BJ (cell line): ENCODE results near the gene TTC5. TPM values are rescaled to one million over a fixed set of nuclear protein-coding genes. Genes with fewer than 3 reads are reported as not detected.
"Not testable (repeated sequence)": the region's sequence is repeated elsewhere in the genome, so short reads cannot be mapped to it uniquely, and the experiment has no call there.

Source experiments
- CTCF ChIA-PET: fragments of 350-600 bp; formaldehyde crosslinking; extraction: SDS; loops from one replicate; lab custom pipeline; 2021; ENCODE audit warnings: antibody characterized with exemption, inconsistent platforms; lab: Yijun Ruan, JAX
- POLR2A ChIA-PET: fragments of 300-600 bp; sonication (Branson Sonifier 250); formaldehyde crosslinking; extraction: SDS; loops from one replicate; lab custom pipeline; 2021; ENCODE audit warnings: antibody characterized with exemption; lab: Charles Lee
- DNase-seq: peaks from one replicate; pipeline ENCODE4 v3.0.0-alpha.2; 2011; ENCODE audit warnings: low read depth
- H3K27me3 ChIP-seq: 2 replicates; pipeline ENCODE4 v1.6.0; 2011; ENCODE audit warnings: low read length; ENCODE audit not compliant: control insufficient read depth, insufficient read depth
- H3K36me3 ChIP-seq: 2 replicates; pipeline ENCODE4 v1.5.1; 2011; ENCODE audit warnings: low read length; ENCODE audit not compliant: control insufficient read depth, insufficient read depth
- H3K4me3 ChIP-seq: 2 replicates; pipeline ENCODE4 v1.5.1; 2011; ENCODE audit warnings: low read depth, mild to moderate bottlenecking, control low read depth, low read length
- CTCF ChIP-seq: IDR thresholded peaks from 2 replicates; pipeline ENCODE4 v1.5.1; 2011; ENCODE audit warnings: low read depth, mild to moderate bottlenecking, control low read depth, inconsistent platforms, low read length, moderate library complexity; ENCODE audit not compliant: insufficient read depth
- polyA plus RNA-seq: library from polyadenylated mRNA; depleted of rRNA; stranded (reverse); fragments of >200 nt; gene quantifications from 2 replicates; pipeline ENCODE4 v1.2.3, GENCODE V29; 2011

Gene TTC5
- polyA plus RNA-seq, 1 experiment, result 11.4 TPM

- no peaks in the 10 kb centered on the region for H3K27me3 ChIP-seq
- ChIA-PET CTCF (interaction anchor here (1.4 to 1.7 kb wide), 2 partner anchors 12 to 24 kb away, joined by 4 to 8 read pairs; no protein-coding TSS in a partner anchor), POLR2A (no interaction called here)
- no peak for DNase-seq
- no peaks in the 10 kb centered on the region for H3K36me3 ChIP-seq
- no peak overlapping the region for H3K4me3 ChIP-seq
- no peak for TF ChIP-seq CTCF
These were observed 300 bp upstream of the TTC5 start for GRCh38 chr14:20306079-20306423.

GRCh38 chr14:20302042-20302755 lies 3.6 kb downstream of the TTC5 start:
- Histone ChIP-seq H3K4me3 (no peak overlapping the region), H3K27me3 (no peaks in the 10 kb centered on the region), H3K36me3 (peaks cover 10% of the 10 kb centered on the region)
- peak; percentile 1 for DNase-seq
- CTCF ChIA-PET, result interaction anchor here (1.1 kb wide), 1 partner anchor 23 kb away, joined by 3 read pairs; no protein-coding TSS in a partner anchor
- POLR2A ChIA-PET, result no interaction called here
- TF ChIP-seq CTCF, result no peak

GRCh38 chr14:20295067-20295466 lies 10.7 kb downstream of the TTC5 start:
- CTCF ChIA-PET, result no interaction called here
- Histone ChIP-seq H3K36me3 (peaks cover 12% of the 10 kb centered on the region), H3K27me3 (no peaks in the 10 kb centered on the region), H3K4me3 (no peak overlapping the region)
- no peak for TF ChIP-seq CTCF
- POLR2A ChIA-PET, result no interaction called here
- no peak for DNase-seq

- Histone ChIP-seq H3K36me3 (peaks cover 12% of the 10 kb centered on the region), H3K4me3 (no peak overlapping the region), H3K27me3 (no peaks in the 10 kb centered on the region)
- no peak for TF ChIP-seq CTCF
- DNase-seq, result no peak
- POLR2A ChIA-PET, result no interaction called here
- CTCF ChIA-PET, result no interaction called here
These were observed 11.1 kb downstream of the TTC5 start for GRCh38 chr14:20294636-20295035.

- CTCF ChIA-PET, H3K4me3 ChIP-seq, DNase-seq, H3K36me3 ChIP-seq, POLR2A ChIA-PET, H3K27me3 ChIP-seq: not testable (repeated sequence)
These were observed 23.8 kb downstream of the TTC5 start for GRCh38 chr14:20281998-20282397.

- H3K27me3 ChIP-seq, H3K4me3 ChIP-seq, POLR2A ChIA-PET, CTCF ChIA-PET, H3K36me3 ChIP-seq, DNase-seq: not testable (repeated sequence)
These were observed 25.5 kb downstream of the TTC5 start for GRCh38 chr14:20280265-20280664.
